SK-N-SH (cell line): Measurements from ENCODE around the gene CYP26A1. TPM values are rescaled to one million over a fixed set of nuclear protein-coding genes. Genes with fewer than 3 reads are reported as not detected.

Experiments
- CTCF ChIA-PET: fragments of 300-600, 350-600 bp; formaldehyde crosslinking; extraction: SDS; loops from one replicate; lab custom pipeline; 2021; lab: Yijun Ruan, JAX
- POLR2A ChIA-PET: fragments of 350-600 bp; sonication (Branson Sonifier 250); formaldehyde crosslinking; extraction: SDS; loops from one replicate; lab custom pipeline; 2020; ENCODE audit warnings: antibody characterized with exemption, inconsistent platforms; lab: Yijun Ruan, JAX
- DNase-seq: peaks from one replicate; pipeline ENCODE4 v3.0.0; 2012
- H2AFZ ChIP-seq: fragments of 200-600 bp; sonication (generic); 2 replicates; pipeline ENCODE4 v1.8.1; 2016; ENCODE audit warnings: antibody characterized with exemption, mild to moderate bottlenecking, low read depth
- H3F3A ChIP-seq: fragments of 200-600 bp; sonication (generic); replicated peaks from 2 replicates; pipeline ENCODE3; 2016; ENCODE audit warnings: antibody characterized with exemption, mild to moderate bottlenecking; ENCODE audit not compliant: insufficient read depth
- H3K27ac ChIP-seq, 2 experiments: fragments of 200-500 bp in 1 of 2; fragments of 200-600 bp in 1 of 2; sonication (Bioruptor generic) in 1 of 2; sonication (generic), shearing (Covaris generic) in 1 of 2; 2 replicates each; pipeline versions ENCODE4 v1.5.1 to v1.6.1; 2014 to 2016; ENCODE audit warnings: low read depth in 2 of 2, inconsistent platforms in 1 of 2, low read length in 1 of 2, mild to moderate bottlenecking in 1 of 2, mixed read lengths in 1 of 2
- H3K27me3 ChIP-seq: fragments of 200-600 bp; sonication (generic), shearing (Covaris generic); 2 replicates; pipeline ENCODE4 v1.6.1; 2016; ENCODE audit warnings: mixed run types; ENCODE audit not compliant: insufficient read depth
- H3K36me3 ChIP-seq, 2 experiments: fragments of 200-500 bp in 1 of 2; fragments of 200-600 bp in 1 of 2; sonication (Bioruptor generic) in 1 of 2; sonication (generic) in 1 of 2; replicated peaks in 1 of 2; 2 replicates each; pipeline versions ENCODE3 to v1.5.1; 2014 to 2016; ENCODE audit warnings: low read length in 1 of 2, mild to moderate bottlenecking in 1 of 2; ENCODE audit not compliant: insufficient read depth in 2 of 2, control insufficient read depth in 1 of 2
- H3K4me1 ChIP-seq, 2 experiments: fragments of 200-500 bp in 1 of 2; fragments of 200-600 bp in 1 of 2; sonication (Bioruptor generic) in 1 of 2; sonication (generic), shearing (Covaris generic) in 1 of 2; 2 replicates each; pipeline versions ENCODE4 v1.5.1 to v1.6.1; 2014 to 2016; ENCODE audit warnings: low read depth in 1 of 2, low read length in 1 of 2, mixed run types in 1 of 2; ENCODE audit not compliant: insufficient read depth in 2 of 2, control insufficient read depth in 1 of 2
- H3K4me2 ChIP-seq: fragments of 200-600 bp; sonication (generic), shearing (Covaris generic); 2 replicates; pipeline ENCODE4 v1.6.1; 2017; ENCODE audit warnings: mixed run types
- H3K4me3 ChIP-seq, 2 experiments: fragments of 200-500 bp in 1 of 2; fragments of 200-600 bp in 1 of 2; sonication (Bioruptor generic) in 1 of 2; sonication (generic), shearing (Covaris generic) in 1 of 2; 2 replicates each; pipeline versions ENCODE4 v1.5.1 to v1.8.1; 2014 to 2016; ENCODE audit warnings: low read depth in 2 of 2, inconsistent platforms in 1 of 2, low read length in 1 of 2, mild to moderate bottlenecking in 1 of 2, mixed read lengths in 1 of 2, moderate library complexity in 1 of 2
- H3K79me2 ChIP-seq: fragments of 200-600 bp; sonication (generic); 2 replicates; pipeline ENCODE4 v1.8.1; 2017; ENCODE audit warnings: mild to moderate bottlenecking; ENCODE audit not compliant: insufficient read depth
- H3K9ac ChIP-seq: fragments of 200-600 bp; sonication (generic); 2 replicates; pipeline ENCODE4 v1.6.1; 2017; ENCODE audit warnings: mixed run types
- H3K9me2 ChIP-seq: fragments of 200-600 bp; sonication (generic); 2 replicates; pipeline ENCODE4 v1.6.1; 2017; ENCODE audit warnings: mixed run types
- H3K9me3 ChIP-seq: fragments of 200-600 bp; sonication (generic); 2 replicates; pipeline ENCODE4 v1.6.1; 2017; ENCODE audit warnings: mixed run types, mild to moderate bottlenecking, moderate library complexity
- H4K20me1 ChIP-seq: fragments of 200-600 bp; sonication (generic); 2 replicates; pipeline ENCODE4 v1.6.1; 2017; ENCODE audit warnings: mild to moderate bottlenecking, mixed run types; ENCODE audit not compliant: insufficient read depth
- CHD2 ChIP-seq: fragments of 150-350 bp; IDR thresholded peaks from 2 replicates; pipeline ENCODE4 v1.6.1; 2018; ENCODE audit warnings: low read length; ENCODE audit not compliant: partially characterized antibody
- FOXJ3 ChIP-seq: sonication (generic); formaldehyde crosslinking; IDR thresholded peaks from 2 replicates; pipeline ENCODE4 v1.5.1; 2020; ENCODE audit warnings: mild to moderate bottlenecking, missing genetic modification reagents
- FOXM1 ChIP-seq: IDR thresholded peaks from 2 replicates; pipeline ENCODE4 v1.4.0; 2012; ENCODE audit warnings: low read depth, mild to moderate bottlenecking
- GABPA ChIP-seq: IDR thresholded peaks from 2 replicates; pipeline ENCODE4 v1.4.0; 2012; ENCODE audit warnings: low read depth, mild to moderate bottlenecking
- JUND ChIP-seq: IDR thresholded peaks from 2 replicates; pipeline ENCODE4 v1.4.0; 2012
- MXI1 ChIP-seq: IDR thresholded peaks from 2 replicates; pipeline ENCODE4 v1.6.1; 2012; ENCODE audit warnings: mild to moderate bottlenecking, low read depth, low read length, improper control_type of control experiment
- NFIC ChIP-seq: IDR thresholded peaks from 2 replicates; pipeline ENCODE4 v1.4.0; 2012; ENCODE audit warnings: borderline replicate concordance
- PBX3 ChIP-seq: IDR thresholded peaks from 2 replicates; pipeline ENCODE4; 2012
- RAD21 ChIP-seq: IDR thresholded peaks from 2 replicates; pipeline ENCODE4 v1.6.1; 2012; ENCODE audit warnings: mild to moderate bottlenecking, low read length
- REST ChIP-seq: IDR thresholded peaks from 2 replicates; pipeline ENCODE4 v1.6.1; 2012; ENCODE audit warnings: mild to moderate bottlenecking, low read depth, low read length, moderate library complexity
- RFX5 ChIP-seq: IDR thresholded peaks from 2 replicates; pipeline ENCODE4 v1.6.1; 2012; ENCODE audit warnings: mild to moderate bottlenecking, improper control_type of control experiment, low read length
- RXRA ChIP-seq: IDR thresholded peaks from 2 replicates; pipeline ENCODE4 v1.4.0; 2012; ENCODE audit warnings: low read depth, mild to moderate bottlenecking, borderline replicate concordance
- SIN3A ChIP-seq: IDR thresholded peaks from 2 replicates; pipeline ENCODE4 v1.6.1; 2012; ENCODE audit warnings: low read depth, mild to moderate bottlenecking, low read length, moderate library complexity, borderline replicate concordance
- SMC3 ChIP-seq: IDR thresholded peaks from 2 replicates; pipeline ENCODE4 v1.6.1; 2012; ENCODE audit warnings: low read depth, low read length, improper control_type of control experiment
- TEAD4 ChIP-seq: IDR thresholded peaks from 2 replicates; pipeline ENCODE4 v1.4.0; 2012; ENCODE audit warnings: mild to moderate bottlenecking, borderline replicate concordance; ENCODE audit not compliant: insufficient read depth
- USF1 ChIP-seq: IDR thresholded peaks from 2 replicates; pipeline ENCODE4 v1.4.0; 2012; ENCODE audit warnings: low read depth, borderline replicate concordance
- YY1 ChIP-seq: IDR thresholded peaks from 2 replicates; pipeline ENCODE4 v1.4.0; 2012; ENCODE audit warnings: low read depth, mild to moderate bottlenecking
- WGBS: methylation state at CpG from one replicate; pipeline ENCODE4 v1.1.6; 2017; ENCODE audit warnings: low lambda C conversion rate; 5-methylcytosine and 5-hydroxymethylcytosine counted together
- polyA plus RNA-seq, 3 experiments: library from polyadenylated mRNA; depleted of rRNA; stranded (reverse); fragments of >200 nt; gene quantifications; 2 replicates each; pipeline ENCODE4 v1.2.3, GENCODE V29; 2012

Gene CYP26A1
- polyA plus RNA-seq, 1 of the 3 experiments (the other 2 are of a cell fraction): not detected

- H3K27ac ChIP-seq: no peak overlapping the region
- 58% methylated on average over 25 of the region's 25 CpGs for WGBS
- no peak overlapping the region for H3K4me3 ChIP-seq
- no peak for TF ChIP-seq PBX3
- TF ChIP-seq NFIC: no peak
- no peak for TF ChIP-seq CHD2
- no peak for TF ChIP-seq RXRA
- no peak for TF ChIP-seq FOXJ3
- no peak for TF ChIP-seq RAD21
- TF ChIP-seq REST: no peak
- TF ChIP-seq MXI1: no peak
- no peak for TF ChIP-seq USF1
- TF ChIP-seq GABPA: no peak
- no peak for TF ChIP-seq YY1
- TF ChIP-seq SMC3: no peak
- no peak for TF ChIP-seq JUND
- no peak for TF ChIP-seq SIN3A
- TF ChIP-seq FOXM1: no peak
- no peak for TF ChIP-seq TEAD4
- TF ChIP-seq RFX5: no peak
- TF ChIP-seq, all 33 proteins: peak for 0
- no peak for DNase-seq
- H3K4me2 ChIP-seq: no peak overlapping the region
- H4K20me1 ChIP-seq: no peaks in the 10 kb centered on the region
- no peaks in the 10 kb centered on the region for H3K36me3 ChIP-seq
- no peak overlapping the region for H3K9ac ChIP-seq
- CTCF ChIA-PET: interaction anchor here (0.9 to 8.6 kb wide), 12 partner anchors 10 to 278 kb away, joined by 3 to 69 read pairs (median 6); partner anchors contain the start of gene CYP26C1
- H2AFZ ChIP-seq: no peak overlapping the region
- no peaks in the 10 kb centered on the region for H3K9me3 ChIP-seq
- peaks cover 0 to 44% of the 10 kb centered on the region in 2 experiments; a peak in 1 of 4 replicates for H3K4me1 ChIP-seq
- no peaks in the 10 kb centered on the region for H3K9me2 ChIP-seq
- no peaks in the 10 kb centered on the region for H3K79me2 ChIP-seq
- POLR2A ChIA-PET: no interaction called here
- peaks cover 4% of the 10 kb centered on the region for H3F3A ChIP-seq
- H3K27me3 ChIP-seq: peaks cover 45% of the 10 kb centered on the region
These were observed 1.9 kb downstream of the CYP26A1 start for GRCh38 chr10:93075369-93076221.
